Trophoblast cell (in vitro differentiated cells and primary cell): ENCODE data around the gene TSSC4.

Source experiments
- DNase-seq, 2 donors: peaks; one replicate each; pipeline ENCODE4 v3.0.0-alpha.2; 2016
- H2AFZ ChIP-seq: 2 replicates; pipeline ENCODE4 v1.6.1; 2013; ENCODE audit warnings: low read length, moderate library complexity, mild to moderate bottlenecking; ENCODE audit not compliant: insufficient read depth, poor library complexity
- H2AK5ac ChIP-seq: 2 replicates; pipeline ENCODE4 v1.6.1; 2013; ENCODE audit warnings: mild to moderate bottlenecking, low read length
- H2BK120ac ChIP-seq: 2 replicates; pipeline ENCODE4 v1.6.1; 2013; ENCODE audit warnings: low read length, mild to moderate bottlenecking, moderate library complexity; ENCODE audit not compliant: insufficient read depth, poor library complexity
- H2BK12ac ChIP-seq: 2 replicates; pipeline ENCODE4 v1.6.1; 2013; ENCODE audit warnings: mild to moderate bottlenecking, low read length, moderate library complexity
- H2BK5ac ChIP-seq: 2 replicates; pipeline ENCODE4 v1.6.1; 2013; ENCODE audit warnings: low read length, low read depth, moderate library complexity, mild to moderate bottlenecking; ENCODE audit not compliant: poor library complexity
- H3K14ac ChIP-seq: 2 replicates; pipeline ENCODE4 v1.6.1; 2013; ENCODE audit warnings: mild to moderate bottlenecking, low read length
- H3K18ac ChIP-seq: 2 replicates; pipeline ENCODE4 v1.6.1; 2013; ENCODE audit warnings: mild to moderate bottlenecking, low read length
- H3K23ac ChIP-seq: 2 replicates; pipeline ENCODE4 v1.6.1; 2013; ENCODE audit warnings: low read length
- H3K27ac ChIP-seq: 2 replicates; pipeline ENCODE4 v1.5.1; 2013; ENCODE audit warnings: low read depth, mild to moderate bottlenecking, inconsistent platforms, low read length, moderate library complexity
- H3K27me3 ChIP-seq: 2 replicates; pipeline ENCODE4 v1.6.1; 2013; ENCODE audit warnings: inconsistent platforms, mild to moderate bottlenecking, low read length, moderate library complexity; ENCODE audit not compliant: insufficient read depth
- H3K36me3 ChIP-seq, 2 experiments: 1 replicate in 1 of 2; 2 replicates in 1 of 2; pipeline ENCODE4 v1.6.1; 2013; ENCODE audit warnings: low read length in 2 of 2, mild to moderate bottlenecking in 2 of 2, moderate library complexity in 1 of 2; ENCODE audit not compliant: insufficient read depth in 2 of 2, control insufficient read depth in 1 of 2
- H3K4ac ChIP-seq: 2 replicates; pipeline ENCODE4 v1.6.1; 2013; ENCODE audit warnings: low read depth, mild to moderate bottlenecking, low read length, moderate library complexity
- H3K4me1 ChIP-seq, 2 experiments: 1 replicate in 1 of 2; 2 replicates in 1 of 2; pipeline ENCODE4 v1.6.1; 2013; ENCODE audit warnings: low read length in 2 of 2, mild to moderate bottlenecking in 2 of 2, moderate library complexity in 1 of 2; ENCODE audit not compliant: insufficient read depth in 2 of 2, control insufficient read depth in 1 of 2
- H3K4me2 ChIP-seq: 2 replicates; pipeline ENCODE4 v1.6.1; 2013; ENCODE audit warnings: inconsistent platforms, mild to moderate bottlenecking, low read length, moderate library complexity
- H3K4me3 ChIP-seq: 2 replicates; pipeline ENCODE4 v1.5.1; 2013; ENCODE audit warnings: mild to moderate bottlenecking, low read depth, low read length, inconsistent platforms
- H3K79me1 ChIP-seq: one replicate; pipeline ENCODE4 v1.6.1; 2013; ENCODE audit warnings: low read length
- H3K79me2 ChIP-seq: 2 replicates; pipeline ENCODE4 v1.6.1; 2013; ENCODE audit warnings: low read length, mild to moderate bottlenecking; ENCODE audit not compliant: control insufficient read depth, insufficient read depth, poor library complexity
- H3K9ac ChIP-seq: 2 replicates; pipeline ENCODE4 v1.6.1; 2013; ENCODE audit warnings: mild to moderate bottlenecking, low read length
- H3K9me3 ChIP-seq: 2 replicates; pipeline ENCODE4 v1.6.1; 2013; ENCODE audit warnings: low read depth, mild to moderate bottlenecking, control low read depth, inconsistent platforms, low read length; ENCODE audit not compliant: insufficient read depth
- H4K12ac ChIP-seq: 2 replicates; pipeline ENCODE4 v1.6.1; 2013; ENCODE audit warnings: low read depth, mild to moderate bottlenecking, low read length, moderate library complexity
- H4K8ac ChIP-seq: 2 replicates; pipeline ENCODE4 v1.6.1; 2013; ENCODE audit warnings: low read depth, mild to moderate bottlenecking, low read length, moderate library complexity
- H4K91ac ChIP-seq: one replicate; pipeline ENCODE4 v1.6.1; 2013; ENCODE audit warnings: low read depth, mild to moderate bottlenecking, low read length, moderate library complexity
- WGBS: extraction: QIAGEN DNeasy Blood & Tissue Kit; methylation state at CpG from one replicate; pipeline ENCODE4 v1.1.7; 2013; ENCODE audit warnings: missing lambda C conversion rate; ENCODE audit not compliant: insufficient read length, insufficient coverage; ENCODE audit errors: extremely low coverage; 5-methylcytosine and 5-hydroxymethylcytosine counted together

The TSSC4 gene

DNA sequence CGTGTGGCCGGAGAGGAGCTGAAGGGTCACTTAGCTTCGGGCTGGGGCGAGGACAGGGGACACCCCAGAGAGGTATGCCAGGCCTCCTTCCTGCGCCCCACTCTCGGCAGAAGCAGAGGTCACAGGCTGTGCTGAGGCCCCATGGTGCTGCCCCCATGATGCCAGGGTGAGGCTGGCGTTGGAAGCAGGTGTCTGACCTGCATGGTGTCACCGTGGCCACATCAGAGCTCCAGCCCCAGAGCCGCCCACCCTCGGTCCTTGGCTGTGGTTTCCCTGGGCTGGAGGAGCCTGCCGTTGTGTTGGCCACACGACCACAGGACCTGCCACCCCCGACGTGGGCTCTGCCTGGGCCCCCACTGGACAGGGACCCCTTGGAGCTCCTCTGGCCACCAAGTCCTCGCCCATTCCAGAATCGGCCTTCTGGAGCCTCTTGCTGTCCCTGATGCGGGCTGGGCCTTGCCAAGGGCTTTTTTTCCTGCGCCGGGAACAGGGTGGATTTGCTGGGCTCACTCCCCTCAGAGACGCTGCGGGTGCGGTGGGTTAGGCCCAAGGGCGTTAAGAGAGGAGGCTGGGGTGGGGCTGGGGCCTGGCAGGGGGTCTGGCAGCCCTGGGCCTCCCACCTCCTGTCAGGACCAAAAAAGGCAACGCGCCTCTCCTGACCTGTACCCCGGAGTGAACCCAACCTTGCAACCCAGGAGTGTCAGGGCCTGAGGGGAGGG, 8.2 kb upstream of the TSSC4 start:
- H3K79me2 ChIP-seq: no peaks in the 10 kb centered on the region
- no peaks in the 10 kb centered on the region for H3K79me1 ChIP-seq
- DNase-seq: no peak
- WGBS: no CpG with 5 or more reads among the region's 26 CpGs
- no peak overlapping the region for H2BK12ac ChIP-seq
- H3K14ac ChIP-seq: no peak overlapping the region
- H3K4me1 ChIP-seq: peaks cover 2 to 3% of the 10 kb centered on the region in 2 experiments
- no peak overlapping the region for H3K4me2 ChIP-seq
- H2AK5ac ChIP-seq: no peak overlapping the region
- H3K27ac ChIP-seq: no peak overlapping the region
- H3K4ac ChIP-seq: no peak overlapping the region
- H2AFZ ChIP-seq: no peak overlapping the region
- peak overlapping the region; percentile 17 for H3K18ac ChIP-seq
- no peaks in the 10 kb centered on the region for H3K27me3 ChIP-seq
- no peak overlapping the region for H4K91ac ChIP-seq
- H3K9me3 ChIP-seq: peaks cover 3% of the 10 kb centered on the region
- H2BK5ac ChIP-seq: no peak overlapping the region
- H2BK120ac ChIP-seq: no peak overlapping the region
- no peak overlapping the region for H3K23ac ChIP-seq
- H4K8ac ChIP-seq: no peak overlapping the region
- no peak overlapping the region for H3K9ac ChIP-seq
- peaks cover 60 to 63% of the 10 kb centered on the region in 2 experiments for H3K36me3 ChIP-seq
- H3K4me3 ChIP-seq: no peak overlapping the region
- no peak overlapping the region for H4K12ac ChIP-seq

DNA sequence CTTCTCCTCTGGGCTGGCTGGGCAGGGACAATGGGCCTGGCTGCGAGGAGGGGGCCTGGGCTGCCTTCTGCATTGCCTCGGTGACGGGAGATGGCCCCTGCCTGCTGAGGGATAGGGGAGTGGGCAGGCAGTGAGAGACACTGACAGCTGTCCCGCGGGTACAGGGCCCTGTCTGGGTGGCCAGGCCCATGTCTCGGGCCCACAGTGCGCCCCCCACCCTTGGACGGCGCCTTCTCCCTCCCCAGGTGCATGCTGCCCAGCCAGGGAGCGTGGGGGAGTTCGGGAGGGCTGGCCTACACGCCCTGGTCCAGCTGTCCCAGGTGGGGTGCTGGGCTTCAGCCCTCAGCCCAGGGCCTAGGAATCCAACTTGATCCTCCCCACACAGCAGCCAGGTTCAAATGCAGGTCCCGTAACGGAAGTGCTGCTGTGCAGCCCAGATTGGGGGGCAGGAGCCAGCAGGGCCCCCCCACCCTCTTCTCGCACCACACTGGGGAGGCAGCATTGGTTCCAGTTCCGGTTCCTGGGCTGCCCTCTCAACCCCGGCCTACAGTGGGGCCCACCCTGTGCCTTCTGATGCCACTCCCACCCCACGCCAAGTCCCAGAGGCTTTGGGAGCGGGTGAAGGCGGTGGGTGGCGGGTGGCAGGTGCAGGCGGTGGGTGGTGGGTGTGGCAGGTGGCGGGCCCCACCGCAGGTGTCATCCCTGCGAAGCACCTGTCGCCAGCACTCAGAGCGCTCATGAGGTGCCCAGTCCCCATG, 7.3 kb upstream of the TSSC4 start:
- DNase-seq: no peak
- H2BK12ac ChIP-seq: no peak overlapping the region
- no peak overlapping the region for H2BK5ac ChIP-seq
- H3K79me1 ChIP-seq: no peaks in the 10 kb centered on the region
- H3K36me3 ChIP-seq: peaks cover 63 to 66% of the 10 kb centered on the region in 2 experiments
- no peak overlapping the region for H3K4me3 ChIP-seq
- H2BK120ac ChIP-seq: no peak overlapping the region
- H3K23ac ChIP-seq: no peak overlapping the region
- no peak overlapping the region for H3K14ac ChIP-seq
- H3K18ac ChIP-seq: no peak overlapping the region
- no peak overlapping the region for H4K91ac ChIP-seq
- peaks cover 3% of the 10 kb centered on the region for H3K9me3 ChIP-seq
- H3K27me3 ChIP-seq: no peaks in the 10 kb centered on the region
- H3K4ac ChIP-seq: no peak overlapping the region
- H4K12ac ChIP-seq: no peak overlapping the region
- no peak overlapping the region for H3K4me2 ChIP-seq
- H3K27ac ChIP-seq: no peak overlapping the region
- peaks cover 2 to 3% of the 10 kb centered on the region in 2 experiments for H3K4me1 ChIP-seq
- WGBS: no CpG with 5 or more reads among the region's 27 CpGs
- H2AFZ ChIP-seq: no peak overlapping the region
- H2AK5ac ChIP-seq: no peak overlapping the region
- H3K79me2 ChIP-seq: no peaks in the 10 kb centered on the region
- no peak overlapping the region for H4K8ac ChIP-seq
- no peak overlapping the region for H3K9ac ChIP-seq

DNA sequence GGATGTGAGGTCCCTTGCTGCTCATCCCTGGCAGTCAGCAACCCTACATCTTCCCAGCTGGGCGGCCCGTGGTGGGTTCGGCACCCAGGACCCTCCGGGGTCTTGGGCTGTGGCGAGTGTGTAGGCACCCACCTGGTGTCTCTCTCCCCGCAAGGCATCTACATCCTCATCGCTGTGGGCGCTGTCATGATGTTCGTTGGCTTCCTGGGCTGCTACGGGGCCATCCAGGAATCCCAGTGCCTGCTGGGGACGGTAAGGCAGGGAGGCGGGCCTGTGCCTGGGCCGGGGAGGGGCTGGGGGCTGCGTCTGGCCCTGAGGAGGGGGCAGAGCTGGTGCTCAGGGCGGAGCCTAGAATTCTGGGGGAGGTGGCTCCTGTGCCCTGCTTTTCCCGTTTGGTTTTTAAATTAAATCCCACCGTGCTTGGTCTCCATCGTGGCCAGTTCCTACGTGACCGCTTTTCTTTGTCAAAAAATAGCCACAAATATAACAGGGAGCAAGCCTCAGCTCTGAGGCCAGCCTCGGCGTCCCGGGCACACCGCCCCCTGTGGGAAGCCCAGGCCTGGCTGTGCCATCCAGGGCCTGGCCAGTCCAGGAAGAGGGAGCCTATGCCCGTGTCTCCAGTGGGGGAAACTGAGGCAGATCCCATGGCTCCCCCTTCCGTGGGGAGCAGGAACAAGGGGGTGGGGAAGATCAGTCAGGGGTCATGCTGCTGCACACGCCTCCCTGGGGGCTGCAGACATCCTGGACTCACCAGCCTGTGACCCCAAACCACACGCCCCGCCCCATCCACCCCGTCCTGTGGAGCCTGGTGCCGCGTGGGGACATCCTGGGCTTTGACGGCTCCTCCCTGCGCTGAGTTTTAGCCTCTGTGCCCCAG, 6.4 kb upstream of the TSSC4 start:
- Histone ChIP-seq H3K79me1 (no peaks in the 10 kb centered on the region), H4K91ac (no peak overlapping the region), H3K23ac (no peak overlapping the region), H3K4me2 (no peak overlapping the region), H3K4me1 (peaks cover 2 to 3% of the 10 kb centered on the region in 2 experiments), H3K14ac (no peak overlapping the region), H2BK12ac (no peak overlapping the region), H3K4me3 (no peak overlapping the region), H3K36me3 (peaks cover 60 to 70% of the 10 kb centered on the region in 2 experiments), H2BK120ac (no peak overlapping the region), H4K8ac (no peak overlapping the region), H2AFZ (no peak overlapping the region), H3K4ac (no peak overlapping the region), H2BK5ac (no peak overlapping the region), H3K9me3 (peaks cover 3% of the 10 kb centered on the region), H2AK5ac (no peak overlapping the region), H3K18ac (no peak overlapping the region), H3K9ac (no peak overlapping the region), H3K79me2 (no peaks in the 10 kb centered on the region), H4K12ac (no peak overlapping the region), H3K27ac (no peak overlapping the region), H3K27me3 (no peaks in the 10 kb centered on the region)
- no CpG with 5 or more reads among the region's 34 CpGs for WGBS
- DNase-seq: no peak

- no peak overlapping the region for H3K4me3 ChIP-seq
- no peak overlapping the region for H3K23ac ChIP-seq
- no peak overlapping the region for H2BK12ac ChIP-seq
- H2BK5ac ChIP-seq: no peak overlapping the region
- H3K4me2 ChIP-seq: no peak overlapping the region
- no peak overlapping the region for H3K18ac ChIP-seq
- peaks cover 3% of the 10 kb centered on the region for H3K79me1 ChIP-seq
- no peak overlapping the region for H3K27ac ChIP-seq
- no peak overlapping the region for H2AK5ac ChIP-seq
- no peaks in the 10 kb centered on the region for H3K27me3 ChIP-seq
- H3K4me1 ChIP-seq: peaks cover 6 to 9% of the 10 kb centered on the region in 2 experiments
- H3K9me3 ChIP-seq: peaks cover 3% of the 10 kb centered on the region
- no peak overlapping the region for H2BK120ac ChIP-seq
- H3K14ac ChIP-seq: no peak overlapping the region
- no peak overlapping the region for H2AFZ ChIP-seq
- H3K36me3 ChIP-seq: peaks cover 60 to 70% of the 10 kb centered on the region in 2 experiments
- no peak overlapping the region for H4K12ac ChIP-seq
- H4K91ac ChIP-seq: no peak overlapping the region
- no CpG with 5 or more reads among the region's 8 CpGs for WGBS
- no peak overlapping the region for H4K8ac ChIP-seq
- no peaks in the 10 kb centered on the region for H3K79me2 ChIP-seq
- no peak for DNase-seq
- no peak overlapping the region for H3K4ac ChIP-seq
- H3K9ac ChIP-seq: no peak overlapping the region
Measured at GRCh38 chr11:2394818-2395105, 5.8 kb upstream of the TSSC4 start.
